OCI-LY1 (cell line): ENCODE results near the gene KDM4D.

ENCODE experiments used
- H2AFZ ChIP-seq: fragments of 200-600 bp; sonication (generic), shearing (Covaris generic); 2 replicates; pipeline ENCODE4 v1.6.0; 2014; ENCODE audit warnings: antibody characterized with exemption, mild to moderate bottlenecking, low read length
- H3F3A ChIP-seq: fragments of 200-600 bp; sonication (generic), shearing (Covaris generic); 2 replicates; pipeline ENCODE4 v1.6.0; 2014; ENCODE audit warnings: mild to moderate bottlenecking, antibody characterized with exemption, low read length, moderate library complexity; ENCODE audit not compliant: insufficient read depth
- H3K27ac ChIP-seq: fragments of 200-600 bp; sonication (generic); 2 replicates; pipeline ENCODE4 v1.5.1; 2014; ENCODE audit warnings: low read length, mixed run types, mild to moderate bottlenecking, low read depth; ENCODE audit not compliant: poor library complexity, severe bottlenecking
- H3K27me3 ChIP-seq: fragments of 200-600 bp; sonication (generic); 2 replicates; pipeline ENCODE4 v1.6.0; 2014; ENCODE audit warnings: antibody characterized with exemption, mild to moderate bottlenecking, low read length, moderate library complexity; ENCODE audit not compliant: insufficient read depth
- H3K36me3 ChIP-seq: fragments of 200-600 bp; sonication (generic); 2 replicates; pipeline ENCODE4 v1.6.1; 2014; ENCODE audit warnings: mild to moderate bottlenecking, antibody characterized with exemption, low read length, moderate library complexity, mixed read lengths; ENCODE audit not compliant: insufficient read depth
- H3K4me1 ChIP-seq: fragments of 200-600 bp; sonication (generic); 2 replicates; pipeline ENCODE4 v1.5.1; 2014; ENCODE audit warnings: mild to moderate bottlenecking, low read length, moderate library complexity; ENCODE audit not compliant: insufficient read depth, severe bottlenecking
- H3K4me2 ChIP-seq: fragments of 200-600 bp; sonication (generic), shearing (Covaris generic); 2 replicates; pipeline ENCODE4 v1.6.1; 2014; ENCODE audit warnings: low read length
- H3K4me3 ChIP-seq: fragments of 200-600 bp; sonication (generic); 2 replicates; pipeline ENCODE4 v1.5.1; 2014; ENCODE audit warnings: low read length, low read depth, mild to moderate bottlenecking, mixed read lengths; ENCODE audit not compliant: poor library complexity, severe bottlenecking
- H3K79me2 ChIP-seq: fragments of 200-600 bp; shearing (Covaris generic); 2 replicates; pipeline ENCODE4 v1.6.1; 2016; ENCODE audit warnings: mixed run types, low read length, mixed read lengths; ENCODE audit not compliant: insufficient read depth
- H3K9ac ChIP-seq: fragments of 200-600 bp; sonication (generic), shearing (Covaris generic); 2 replicates; pipeline ENCODE4 v1.6.1; 2014; ENCODE audit warnings: mild to moderate bottlenecking, low read length, mixed read lengths
- H3K9me2 ChIP-seq: fragments of 200-600 bp; sonication (generic), shearing (Covaris generic); 2 replicates; pipeline ENCODE4 v1.6.1; 2014; ENCODE audit warnings: low read depth, mild to moderate bottlenecking, low read length, mixed read lengths
- H3K9me3 ChIP-seq: fragments of 200-600 bp; shearing (Covaris generic); 2 replicates; pipeline ENCODE4 v1.6.1; 2014; ENCODE audit warnings: low read length, mixed read lengths
- H4K20me1 ChIP-seq: fragments of 200-600 bp; sonication (generic), shearing (Covaris generic); 2 replicates; pipeline ENCODE4 v1.6.0; 2016; ENCODE audit warnings: mild to moderate bottlenecking, low read length; ENCODE audit not compliant: insufficient read depth
- EZH2 ChIP-seq: fragments of 200-600 bp; sonication (generic), shearing (Covaris generic); IDR thresholded peaks from 2 replicates; pipeline ENCODE4 v1.8.0; 2017; ENCODE audit warnings: borderline replicate concordance, mixed run types, mild to moderate bottlenecking, antibody characterized with exemption, low read length, moderate library complexity, mixed read lengths
- TF ChIP-seq, protein P1 (sequence below): fragments of 200-600 bp; sonication (generic), shearing (Covaris generic); IDR thresholded peaks from 2 replicates; pipeline ENCODE4 v1.5.1; 2017; ENCODE audit warnings: mild to moderate bottlenecking, antibody characterized with exemption, low read length, moderate library complexity, mixed read lengths

The KDM4D gene

DNA sequence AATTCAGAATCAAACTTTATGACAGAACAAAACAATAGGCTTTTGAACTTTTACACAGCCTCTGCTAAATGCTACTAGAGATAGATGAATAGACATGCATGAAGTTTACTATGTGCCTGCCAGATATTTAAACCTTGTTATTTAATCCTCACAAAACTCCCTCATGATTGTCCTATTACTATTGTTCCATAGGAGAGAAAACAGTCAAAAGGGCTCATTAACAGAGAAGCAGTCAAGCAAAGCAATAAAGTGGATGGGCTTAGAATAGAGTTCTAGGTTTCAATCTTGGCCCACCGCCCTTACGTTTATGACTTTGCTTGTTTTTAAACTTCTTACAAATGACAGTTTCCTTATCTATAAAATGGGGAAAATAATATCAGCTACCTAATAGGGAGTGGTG lies 13.0 kb upstream of the KDM4D start:
- Histone ChIP-seq H3K9me3 (no peaks in the 10 kb centered on the region), H3K36me3 (peaks cover 47% of the 10 kb centered on the region), H3K27ac (no peak overlapping the region), H3K79me2 (no peaks in the 10 kb centered on the region), H4K20me1 (no peaks in the 10 kb centered on the region), H3K4me1 (no peaks in the 10 kb centered on the region), H3K4me2 (no peak overlapping the region), H3K27me3 (no peaks in the 10 kb centered on the region), H2AFZ (no peak overlapping the region), H3F3A (no peaks in the 10 kb centered on the region), H3K4me3 (no peak overlapping the region), H3K9me2 (no peaks in the 10 kb centered on the region), H3K9ac (no peak overlapping the region)
- TF ChIP-seq EZH2 = no peak
- TF ChIP-seq, protein P1, sequence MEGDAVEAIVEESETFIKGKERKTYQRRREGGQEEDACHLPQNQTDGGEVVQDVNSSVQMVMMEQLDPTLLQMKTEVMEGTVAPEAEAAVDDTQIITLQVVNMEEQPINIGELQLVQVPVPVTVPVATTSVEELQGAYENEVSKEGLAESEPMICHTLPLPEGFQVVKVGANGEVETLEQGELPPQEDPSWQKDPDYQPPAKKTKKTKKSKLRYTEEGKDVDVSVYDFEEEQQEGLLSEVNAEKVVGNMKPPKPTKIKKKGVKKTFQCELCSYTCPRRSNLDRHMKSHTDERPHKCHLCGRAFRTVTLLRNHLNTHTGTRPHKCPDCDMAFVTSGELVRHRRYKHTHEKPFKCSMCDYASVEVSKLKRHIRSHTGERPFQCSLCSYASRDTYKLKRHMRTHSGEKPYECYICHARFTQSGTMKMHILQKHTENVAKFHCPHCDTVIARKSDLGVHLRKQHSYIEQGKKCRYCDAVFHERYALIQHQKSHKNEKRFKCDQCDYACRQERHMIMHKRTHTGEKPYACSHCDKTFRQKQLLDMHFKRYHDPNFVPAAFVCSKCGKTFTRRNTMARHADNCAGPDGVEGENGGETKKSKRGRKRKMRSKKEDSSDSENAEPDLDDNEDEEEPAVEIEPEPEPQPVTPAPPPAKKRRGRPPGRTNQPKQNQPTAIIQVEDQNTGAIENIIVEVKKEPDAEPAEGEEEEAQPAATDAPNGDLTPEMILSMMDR = no peak

DNA sequence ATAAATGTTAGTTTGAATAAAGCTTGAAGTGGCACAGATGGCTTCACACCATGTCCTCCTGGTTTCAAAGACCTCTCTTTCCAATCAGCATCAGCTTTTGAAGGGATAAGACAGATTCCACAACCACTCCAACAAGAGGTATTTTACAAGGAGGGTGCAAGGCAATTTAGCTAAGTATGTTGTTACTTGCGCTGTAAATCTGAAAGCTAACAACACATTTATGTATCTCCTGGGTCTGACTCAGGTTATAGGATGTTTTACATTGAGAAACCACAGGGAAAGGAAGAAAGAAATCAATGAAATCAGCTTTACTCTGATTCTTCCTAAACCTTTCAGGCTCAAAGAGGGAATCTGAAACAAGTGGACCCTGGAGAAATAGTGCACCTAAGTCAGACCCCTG lies 12.3 kb upstream of the KDM4D start:
- Histone ChIP-seq H3K36me3 (peaks cover 55% of the 10 kb centered on the region), H3K4me3 (no peak overlapping the region), H3K9ac (no peak overlapping the region), H4K20me1 (no peaks in the 10 kb centered on the region), H3K9me3 (no peaks in the 10 kb centered on the region), H3K4me2 (no peak overlapping the region), H3K27ac (no peak overlapping the region), H3F3A (no peaks in the 10 kb centered on the region), H2AFZ (no peak overlapping the region), H3K9me2 (no peaks in the 10 kb centered on the region), H3K79me2 (no peaks in the 10 kb centered on the region), H3K4me1 (no peaks in the 10 kb centered on the region), H3K27me3 (no peaks in the 10 kb centered on the region)
- TF ChIP-seq, protein P1 = no peak
- no peak for TF ChIP-seq EZH2

DNA sequence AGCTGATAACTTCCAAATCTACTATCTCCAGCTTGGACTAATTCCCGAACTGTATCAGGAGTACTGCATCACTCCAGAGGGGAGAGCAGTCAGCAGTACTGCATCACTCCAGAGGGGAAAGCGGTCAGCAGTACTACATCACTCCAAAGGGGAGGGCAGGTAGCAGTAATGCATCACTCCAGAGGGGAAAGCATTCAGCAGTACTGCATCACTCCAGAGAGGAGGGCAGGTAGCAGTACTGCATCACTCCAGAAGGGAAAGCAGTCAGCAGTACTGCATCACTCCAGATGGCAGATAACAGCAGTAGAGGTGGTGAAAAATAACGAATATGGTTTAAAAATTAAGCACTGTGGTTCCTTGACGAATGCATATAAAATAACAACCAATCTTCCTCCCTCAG lies 8.6 kb upstream of the KDM4D start:
- no peak overlapping the region for H3K9ac ChIP-seq
- no peaks in the 10 kb centered on the region for H4K20me1 ChIP-seq
- no peaks in the 10 kb centered on the region for H3K9me2 ChIP-seq
- peaks cover 88% of the 10 kb centered on the region for H3K36me3 ChIP-seq
- no peak overlapping the region for H3K4me3 ChIP-seq
- H2AFZ ChIP-seq = no peak overlapping the region
- H3K27me3 ChIP-seq = no peaks in the 10 kb centered on the region
- H3K4me2 ChIP-seq = no peak overlapping the region
- TF ChIP-seq EZH2 = no peak
- TF ChIP-seq, protein P1 = no peak
- H3K9me3 ChIP-seq = no peaks in the 10 kb centered on the region
- H3K4me1 ChIP-seq = no peaks in the 10 kb centered on the region
- no peak overlapping the region for H3K27ac ChIP-seq
- no peaks in the 10 kb centered on the region for H3F3A ChIP-seq
- no peaks in the 10 kb centered on the region for H3K79me2 ChIP-seq
